AG08395 (cell line): ENCODE measurements around the gene AADACL4.

Experiments
- DNase-seq: peaks from one replicate; pipeline ENCODE4 v3.0.0; 2012; ENCODE audit warnings: mixed read lengths, low spot score

Gene AADACL4

GRCh38 chr1:12613180-12613579, 30.7 kb upstream of the AADACL4 start:
- DNase-seq: no peak

- no peak for DNase-seq
These were observed 29.3 kb upstream of the AADACL4 start for GRCh38 chr1:12614402-12615158.

GRCh38 chr1:12615159-12615864, 28.6 kb upstream of the AADACL4 start:
- DNase-seq: no peak

GRCh38 chr1:12615865-12616708, 27.8 kb upstream of the AADACL4 start:
- peak; percentile 73 for DNase-seq

GRCh38 chr1:12616709-12617373, 27.0 kb upstream of the AADACL4 start:
- DNase-seq: no peak

- DNase-seq: no peak
These were observed 26.4 kb upstream of the AADACL4 start for GRCh38 chr1:12617511-12617900.

GRCh38 chr1:12617901-12618660, 25.8 kb upstream of the AADACL4 start, which contains the start of gene DHRS3:
Gene DHRS3, minus strand, starts transcription at chr1:12618210. Its CDS starts 862 bp downstream, at chr1:12617348.
- DNase-seq: peak; percentile 75

- no peak for DNase-seq
These were observed 25.3 kb upstream of the AADACL4 start for GRCh38 chr1:12618661-12618964.

- peak; percentile 87 for DNase-seq
These were observed 24.7 kb upstream of the AADACL4 start for GRCh38 chr1:12618965-12619791.

- DNase-seq: peak; percentile 85
These were observed 23.9 kb upstream of the AADACL4 start for GRCh38 chr1:12619792-12620487.

- DNase-seq: peak; percentile 53
These were observed 23.4 kb upstream of the AADACL4 start for GRCh38 chr1:12620488-12620865.

GRCh38 chr1:12620931-12621330, 23.0 kb upstream of the AADACL4 start:
- DNase-seq: no peak

- DNase-seq: no peak
These were observed 22.2 kb upstream of the AADACL4 start for GRCh38 chr1:12621346-12622335.

GRCh38 chr1:12622506-12622905, 21.4 kb upstream of the AADACL4 start:
- no peak for DNase-seq

GRCh38 chr1:12625276-12625675, 18.6 kb upstream of the AADACL4 start:
- no peak for DNase-seq

- DNase-seq: no peak
These were observed 17.0 kb upstream of the AADACL4 start for GRCh38 chr1:12626888-12627287.

- no peak for DNase-seq
These were observed 16.6 kb upstream of the AADACL4 start for GRCh38 chr1:12627296-12627695.

GRCh38 chr1:12629511-12629956, 14.4 kb upstream of the AADACL4 start:
- no peak for DNase-seq
